GM04503 (cell line): ENCODE results near the gene CYB561.
"Not testable (repeated sequence)": the region's sequence is repeated elsewhere in the genome, so short reads cannot be mapped to it uniquely, and the experiment has no call there.

ENCODE experiments used
- DNase-seq: peaks from one replicate; pipeline ENCODE4 v3.0.0-alpha.2; 2012; ENCODE audit warnings: low read depth

CYB561 gene

GRCh38 chr17:63479495-63480184, 33.5 kb upstream of the CYB561 start:
- DNase-seq: no peak

- peak; percentile 71 for DNase-seq
Observed at GRCh38 chr17:63478814-63479494, 32.8 kb upstream of the CYB561 start.

- no peak for DNase-seq
Observed at GRCh38 chr17:63477480-63478440, 31.7 kb upstream of the CYB561 start.

- DNase-seq: no peak
Observed at GRCh38 chr17:63476854-63477479, 30.9 kb upstream of the CYB561 start, which contains the start of gene ACE. TSS of gene ACE (plus strand) at chr17:63477061. CDS start at chr17:63477095, 34 bp downstream.

GRCh38 chr17:63476459-63476853, 30.4 kb upstream of the CYB561 start:
- no peak for DNase-seq

GRCh38 chr17:63475491-63476412, 29.6 kb upstream of the CYB561 start:
- no peak for DNase-seq

- no peak for DNase-seq
Observed at GRCh38 chr17:63474586-63475460, 28.7 kb upstream of the CYB561 start.

- no peak for DNase-seq
Observed at GRCh38 chr17:63474174-63474573, 28.1 kb upstream of the CYB561 start.

- not testable (repeated sequence) for DNase-seq
Observed at GRCh38 chr17:63468099-63468498, 22.0 kb upstream of the CYB561 start.

- no peak for DNase-seq
Observed at GRCh38 chr17:63464691-63465236, 18.7 kb upstream of the CYB561 start.

- DNase-seq: no peak
Observed at GRCh38 chr17:63463771-63464170, 17.7 kb upstream of the CYB561 start.

GRCh38 chr17:63460018-63460417, 13.9 kb upstream of the CYB561 start:
- no peak for DNase-seq

- no peak for DNase-seq
Observed at GRCh38 chr17:63458478-63458877, 12.4 kb upstream of the CYB561 start.

- peak; percentile 21 for DNase-seq
Observed at GRCh38 chr17:63455417-63455816, 9.3 kb upstream of the CYB561 start.

GRCh38 chr17:63454915-63455314, 8.8 kb upstream of the CYB561 start:
- no peak for DNase-seq

- DNase-seq: not testable (repeated sequence)
Observed at GRCh38 chr17:63454357-63454756, 8.3 kb upstream of the CYB561 start.

GRCh38 chr17:63452962-63453551, 7.0 kb upstream of the CYB561 start:
- no peak for DNase-seq

- DNase-seq: no peak
Observed at GRCh38 chr17:63452046-63452961, 6.2 kb upstream of the CYB561 start.
